T-cell (primary cell): ENCODE data around the gene KCNG4. TPM values are rescaled to one million over a fixed set of nuclear protein-coding genes. Genes with fewer than 3 reads are reported as not detected.

Experiments
- ATAC-seq, 4 experiments: fragments of 200-7000 bp in 3 of 4; fragments of 150-1000 bp in 1 of 4; cut with Tn5 transposase; replicated peaks in 1 of 4; 1 replicate in 3 of 4; 2 replicates in 1 of 4; pipeline ENCODE4 v1.10.0; 2021; ENCODE audit warnings: moderate library complexity in 3 of 4, mild to moderate bottlenecking in 2 of 4, moderate number of reproducible peaks in 1 of 4
- CTCF ChIA-PET, 2 donors: fragments of 300-600 bp; sonication (Branson Sonifier 250); formaldehyde crosslinking; loops; one replicate each; lab custom pipeline; 2022; ENCODE audit warnings: antibody characterized with exemption in 2 of 2; lab: Charles Lee
- POLR2A ChIA-PET, 2 donors: fragments of 300-600 bp; sonication (Branson Sonifier 250); formaldehyde crosslinking; loops; one replicate each; lab custom pipeline; 2022; ENCODE audit warnings: antibody characterized with exemption in 2 of 2; lab: Charles Lee
- DNase-seq, 35 experiments: peaks; one replicate each; pipeline versions ENCODE4 v3.0.0 to v3.0.0-alpha.2; 2013 to 2023
- H3K27ac ChIP-seq: one replicate; pipeline ENCODE4 v1.5.1; 2013; ENCODE audit warnings: low read length
- H3K27me3 ChIP-seq, 2 experiments: replicated peaks in 1 of 2; 1 replicate in 1 of 2; 2 replicates in 1 of 2; pipeline versions ENCODE4 v1.6.1 to v1.7.0; 2013; ENCODE audit warnings: low read length in 1 of 2, mixed read lengths in 1 of 2; ENCODE audit not compliant: control insufficient read depth in 2 of 2, insufficient read depth in 2 of 2; ENCODE audit errors: extremely low read depth in 1 of 2
- H3K36me3 ChIP-seq, 2 donors: 1 replicate in 1 of 2; 2 replicates in 1 of 2; pipeline versions ENCODE4 v1.6.1 to v1.7.0; 2013; ENCODE audit warnings: low read length in 1 of 2; ENCODE audit not compliant: control insufficient read depth in 2 of 2, insufficient read depth in 1 of 2; ENCODE audit errors: extremely low read depth in 1 of 2
- H3K4me1 ChIP-seq, 2 experiments: 1 replicate in 1 of 2; 2 replicates in 1 of 2; pipeline versions ENCODE4 v1.6.1 to v1.7.0; 2013; ENCODE audit warnings: low read length in 2 of 2, mixed read lengths in 1 of 2; ENCODE audit not compliant: insufficient read depth in 2 of 2, control insufficient read depth in 1 of 2; ENCODE audit errors: extremely low read depth in 1 of 2
- H3K4me3 ChIP-seq, 2 donors: 1 replicate in 1 of 2; 2 replicates in 1 of 2; pipeline versions ENCODE4 v1.5.1 to v1.7.0; 2013; ENCODE audit warnings: mild to moderate bottlenecking in 2 of 2, low read length in 1 of 2, moderate library complexity in 1 of 2; ENCODE audit not compliant: control insufficient read depth in 1 of 2; ENCODE audit errors: extremely low read depth in 1 of 2
- H3K9me3 ChIP-seq: 2 replicates; pipeline ENCODE4 v1.7.0; 2013
- H3K27ac Mint-ChIP-seq, 2 donors: one replicate each; pipeline ENCODE4 v1.8.0; 2020 to 2021; ENCODE audit warnings: mild to moderate bottlenecking in 2 of 2, mixed read lengths in 2 of 2
- H3K27me3 Mint-ChIP-seq, 2 donors: one replicate each; pipeline ENCODE4 v1.8.0; 2021 to 2022; ENCODE audit warnings: mixed read lengths in 2 of 2
- H3K36me3 Mint-ChIP-seq: one replicate; pipeline ENCODE4 v1.8.0; 2021; ENCODE audit warnings: mixed read lengths
- H3K4me1 Mint-ChIP-seq, 3 donors: one replicate each; pipeline ENCODE4 v1.8.0; 2020 to 2022; ENCODE audit warnings: mixed read lengths in 3 of 3, mild to moderate bottlenecking in 1 of 3
- H3K4me3 Mint-ChIP-seq, 3 donors: one replicate each; pipeline ENCODE4 v1.8.0; 2020 to 2022; ENCODE audit warnings: mild to moderate bottlenecking in 3 of 3, mixed read lengths in 3 of 3, moderate library complexity in 3 of 3
- H3K9me3 Mint-ChIP-seq, 3 donors: one replicate each; pipeline ENCODE4 v1.8.0; 2020 to 2022; ENCODE audit warnings: mixed read lengths in 3 of 3
- WGBS: methylation state at CpG from one replicate; pipeline ENCODE4 v1.1.5; 2013; ENCODE audit warnings: missing lambda C conversion rate; ENCODE audit not compliant: insufficient coverage; 5-methylcytosine and 5-hydroxymethylcytosine counted together
- total RNA-seq, 35 experiments: library from RNA in 6 of 35; stranded (reverse) in 6 of 35; fragments of 120-200 nt in 1 of 35; gene quantifications; one replicate each; pipeline versions ENCODE4 v1.2.1 to v1.2.4 and lab custom pipeline; 2013 to 2026

Gene KCNG4
- total RNA-seq, 5 donors from 2014 or later (not counting 1 experiment from before 2014, with no cell fraction given), result not detected

DNA sequence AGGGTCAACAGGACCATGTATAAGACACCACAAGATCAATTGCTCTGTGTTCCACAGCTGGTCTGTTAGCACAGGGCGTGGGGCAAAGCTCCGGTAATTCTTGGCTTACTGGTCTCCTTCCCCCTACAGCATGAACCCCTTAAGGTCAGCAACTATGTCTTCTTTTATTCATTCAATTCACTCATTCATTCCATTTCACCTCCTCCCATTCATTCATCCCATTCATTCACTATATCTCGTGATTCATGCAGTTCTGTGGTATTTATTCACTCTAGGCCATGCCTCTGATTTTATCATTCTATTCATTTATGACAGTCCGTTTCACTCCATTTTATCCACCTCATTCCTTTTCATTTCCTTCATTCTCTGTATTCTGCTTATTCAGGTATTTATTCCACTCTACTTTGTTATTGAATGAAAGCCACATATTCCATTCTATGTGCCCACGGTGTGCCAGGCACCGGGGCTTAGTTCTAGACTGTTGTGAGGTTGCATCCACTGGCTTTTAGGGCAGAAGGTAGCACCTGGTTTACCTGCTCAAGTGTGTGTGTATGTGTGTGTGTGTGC lies 35.9 kb upstream of the KCNG4 start:
- Mint-ChIP-seq H3K4me1 (peaks cover 0 to 2% (median 0%) of the 10 kb centered on the region in 3 donors), H3K27me3 (peaks cover 7 to 8% of the 10 kb centered on the region in 2 donors), H3K4me3 (no peak overlapping the region), H3K27ac (no peak overlapping the region), H3K9me3 (no peaks in the 10 kb centered on the region), H3K36me3 (no peaks in the 10 kb centered on the region)
- ChIA-PET POLR2A (no interaction called here), CTCF (interaction anchor here (0.6 to 0.9 kb wide), 2 partner anchors 12 to 480 kb away, joined by 3 read pairs; no protein-coding TSS in a partner anchor)
- Histone ChIP-seq H3K36me3 (no peaks in the 10 kb centered on the region), H3K4me1 (peaks cover 0 to 2% of the 10 kb centered on the region in 2 experiments), H3K9me3 (no peaks in the 10 kb centered on the region), H3K27ac (no peak overlapping the region), H3K4me3 (no peak overlapping the region), H3K27me3 (peaks cover 0 to 25% of the 10 kb centered on the region in 2 experiments)
- DNase-seq (no peak), ATAC-seq (no peak)
- WGBS, result 88% methylated on average over 5 of the region's 6 CpGs

DNA sequence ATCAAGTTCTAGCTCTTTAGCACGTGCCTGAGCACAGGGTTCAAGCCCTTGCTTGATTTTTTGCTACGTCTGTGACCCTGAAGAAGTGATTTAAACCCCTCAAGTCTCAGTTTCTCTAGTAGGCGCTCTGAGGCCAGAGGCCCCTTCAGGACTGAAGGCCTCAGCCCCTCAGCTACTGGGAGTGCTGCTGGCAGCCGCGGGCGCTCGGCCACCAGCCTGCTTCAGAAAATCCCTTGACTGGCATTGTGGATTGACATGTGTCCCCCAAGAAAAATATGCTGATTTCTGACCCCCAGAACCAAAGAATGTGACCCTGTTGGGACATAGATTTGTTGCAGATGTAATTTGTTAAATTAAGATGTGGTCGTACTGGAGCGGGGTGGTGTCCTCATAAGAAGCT lies 34.7 kb upstream of the KCNG4 start:
- Histone ChIP-seq H3K9me3 (no peaks in the 10 kb centered on the region), H3K4me1 (peaks cover 0 to 2% of the 10 kb centered on the region in 2 experiments), H3K27ac (no peak overlapping the region), H3K27me3 (peaks cover 0 to 27% of the 10 kb centered on the region in 2 experiments), H3K36me3 (no peaks in the 10 kb centered on the region), H3K4me3 (no peak overlapping the region)
- ChIA-PET CTCF (no interaction called here), POLR2A (no interaction called here)
- WGBS, result 75% methylated on average over 9 of the region's 9 CpGs
- peaks cover 0 to 2% (median 0%) of the 10 kb centered on the region in 3 donors for H3K4me1 Mint-ChIP-seq
- H3K27ac Mint-ChIP-seq, result no peak overlapping the region
- no peaks in the 10 kb centered on the region for H3K36me3 Mint-ChIP-seq
- no peak for DNase-seq
- H3K27me3 Mint-ChIP-seq, result peaks cover 7 to 13% of the 10 kb centered on the region in 2 donors
- no peaks in the 10 kb centered on the region for H3K9me3 Mint-ChIP-seq
- no peak for ATAC-seq
- no peak overlapping the region for H3K4me3 Mint-ChIP-seq

DNA sequence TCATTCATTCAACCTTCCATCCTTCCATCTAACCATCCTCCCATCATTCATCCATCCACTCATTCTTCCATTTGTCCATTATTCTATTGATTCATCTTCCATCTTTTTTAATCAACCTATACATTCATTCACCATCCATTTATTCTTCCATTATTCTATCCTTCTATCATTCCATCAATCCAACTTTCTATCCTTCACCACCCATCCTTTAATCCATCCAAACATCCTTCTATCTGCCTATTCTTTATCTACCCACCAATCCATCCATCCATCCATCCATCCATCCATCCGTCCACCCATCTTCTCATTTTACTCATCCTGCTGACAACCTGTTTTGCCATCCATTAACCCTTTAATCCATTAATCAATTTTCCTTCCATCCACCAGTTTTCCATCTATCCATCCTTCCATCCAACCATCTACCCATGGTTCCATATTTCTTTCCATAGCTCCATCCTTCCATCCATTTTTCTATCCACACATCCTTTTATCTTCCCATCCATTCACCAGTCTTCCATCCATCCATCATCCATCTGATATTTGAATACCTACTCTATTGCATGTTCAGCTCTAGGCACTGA lies 33.0 kb upstream of the KCNG4 start:
- no peaks in the 10 kb centered on the region for H3K9me3 Mint-ChIP-seq
- no peak overlapping the region for H3K27ac Mint-ChIP-seq
- Histone ChIP-seq H3K4me1 (peaks cover 0 to 2% of the 10 kb centered on the region in 2 experiments), H3K27me3 (peaks cover 0 to 27% of the 10 kb centered on the region in 2 experiments), H3K27ac (no peak overlapping the region), H3K36me3 (no peaks in the 10 kb centered on the region), H3K9me3 (no peaks in the 10 kb centered on the region), H3K4me3 (no peak overlapping the region)
- no peak for ATAC-seq
- POLR2A ChIA-PET, result no interaction called here
- no peak for DNase-seq
- 29% methylated on average over 1 of the region's 1 CpG for WGBS
- CTCF ChIA-PET, result interaction anchor here (0.6 kb wide), 2 partner anchors 10 to 203 kb away, joined by 3 read pairs; no protein-coding TSS in a partner anchor
- peaks cover 0 to 2% (median 0%) of the 10 kb centered on the region in 3 donors for H3K4me1 Mint-ChIP-seq
- no peak overlapping the region for H3K4me3 Mint-ChIP-seq
- no peaks in the 10 kb centered on the region for H3K36me3 Mint-ChIP-seq
- peaks cover 7 to 10% of the 10 kb centered on the region in 2 donors for H3K27me3 Mint-ChIP-seq

DNA sequence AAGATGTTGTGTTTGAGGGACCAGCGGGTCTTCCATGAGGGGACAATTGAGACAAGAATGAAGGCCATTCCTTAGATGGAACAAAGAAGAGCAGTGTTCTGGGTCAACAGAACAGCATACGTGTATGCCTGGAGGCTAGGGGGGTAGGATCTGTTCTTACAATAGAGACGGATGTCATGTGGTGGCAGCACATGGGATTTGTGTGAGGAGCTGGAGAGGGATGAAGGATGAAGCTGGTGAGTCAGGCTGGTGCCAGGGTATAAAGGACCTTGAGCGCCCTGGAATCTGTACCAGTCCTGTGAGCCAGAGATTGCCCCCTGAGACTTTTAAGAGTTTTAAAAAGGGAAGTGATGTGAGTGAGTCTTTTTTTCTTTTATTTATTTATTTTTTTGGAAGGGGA lies 32.1 kb upstream of the KCNG4 start:
- ATAC-seq, result no peak
- no peak overlapping the region for H3K4me3 Mint-ChIP-seq
- H3K9me3 ChIP-seq, result no peaks in the 10 kb centered on the region
- no peak for DNase-seq
- no peaks in the 10 kb centered on the region for H3K9me3 Mint-ChIP-seq
- no peaks in the 10 kb centered on the region for H3K4me1 ChIP-seq
- no peak overlapping the region for H3K27ac ChIP-seq
- no peaks in the 10 kb centered on the region for H3K36me3 ChIP-seq
- H3K27me3 ChIP-seq, result peaks cover 0 to 25% of the 10 kb centered on the region in 2 experiments
- ChIA-PET POLR2A (no interaction called here), CTCF (interaction anchor here in 1 of 2 donors (0.6 kb wide), 1 partner anchor 204 kb away, joined by 3 read pairs; no protein-coding TSS in a partner anchor)
- H3K4me3 ChIP-seq, result no peak overlapping the region
- H3K27ac Mint-ChIP-seq, result no peak overlapping the region
- no peaks in the 10 kb centered on the region for H3K4me1 Mint-ChIP-seq
- WGBS, result 73% methylated on average over 4 of the region's 4 CpGs
- H3K36me3 Mint-ChIP-seq, result no peaks in the 10 kb centered on the region
- peaks cover 11 to 14% of the 10 kb centered on the region in 2 donors for H3K27me3 Mint-ChIP-seq

DNA sequence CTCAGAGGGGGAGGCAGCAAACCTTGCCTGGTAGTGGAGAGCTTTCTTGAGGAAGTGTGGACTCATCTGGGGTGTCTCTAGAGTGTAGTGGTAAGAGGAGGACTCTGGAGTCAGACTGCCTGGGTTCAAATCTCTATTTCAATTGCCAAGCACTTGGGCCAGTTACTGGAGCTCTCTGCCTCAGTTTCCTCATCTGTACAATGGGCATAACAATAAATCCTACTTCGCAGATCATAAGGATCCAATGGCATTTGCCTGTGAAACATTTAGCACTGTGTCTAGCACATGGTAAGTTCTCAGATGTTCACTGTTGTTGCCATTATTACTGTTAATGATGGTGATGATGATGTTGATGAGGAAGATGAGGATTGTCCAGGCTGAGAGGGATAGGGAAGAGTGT lies 31.2 kb upstream of the KCNG4 start:
- H3K4me3 ChIP-seq, result no peak overlapping the region
- ATAC-seq (no peak), DNase-seq (no peak)
- Mint-ChIP-seq H3K27ac (no peak overlapping the region), H3K4me3 (no peak overlapping the region), H3K4me1 (no peaks in the 10 kb centered on the region), H3K9me3 (no peaks in the 10 kb centered on the region), H3K36me3 (no peaks in the 10 kb centered on the region), H3K27me3 (peaks cover 11 to 14% of the 10 kb centered on the region in 2 donors)
- ChIA-PET CTCF (no interaction called here), POLR2A (no interaction called here)
- WGBS, result no CpG with 5 or more reads among the region's 1 CpG
- no peaks in the 10 kb centered on the region for H3K4me1 ChIP-seq
- H3K27me3 ChIP-seq, result peaks cover 0 to 25% of the 10 kb centered on the region in 2 experiments
- H3K9me3 ChIP-seq, result no peaks in the 10 kb centered on the region
- no peaks in the 10 kb centered on the region for H3K36me3 ChIP-seq
- H3K27ac ChIP-seq, result no peak overlapping the region

DNA sequence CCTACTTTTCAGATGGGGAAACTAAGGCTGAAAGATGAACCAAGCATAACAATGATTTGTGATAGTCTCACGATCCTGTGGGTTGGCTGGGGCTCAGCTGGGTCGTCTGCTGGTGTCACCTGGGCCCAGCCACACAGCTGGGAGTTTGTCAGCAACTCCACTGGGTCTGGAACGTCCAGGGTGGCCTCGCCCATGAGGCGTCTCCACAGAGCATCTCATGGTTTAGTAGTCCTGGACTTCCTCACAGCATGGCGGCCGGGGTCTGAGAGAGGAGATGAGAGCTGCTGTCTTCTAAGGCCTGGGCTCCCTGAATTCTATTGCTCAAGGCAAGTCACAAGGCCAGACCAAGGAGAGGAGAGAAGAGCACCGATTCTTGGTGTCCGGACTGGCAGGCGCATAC lies 30.7 kb upstream of the KCNG4 start:
- Histone ChIP-seq H3K9me3 (no peaks in the 10 kb centered on the region), H3K4me1 (no peaks in the 10 kb centered on the region), H3K27me3 (peaks cover 0 to 25% of the 10 kb centered on the region in 2 experiments), H3K36me3 (no peaks in the 10 kb centered on the region), H3K27ac (no peak overlapping the region), H3K4me3 (no peak overlapping the region)
- Mint-ChIP-seq H3K9me3 (no peaks in the 10 kb centered on the region), H3K27ac (no peak overlapping the region), H3K4me1 (no peaks in the 10 kb centered on the region), H3K27me3 (peaks cover 6 to 11% of the 10 kb centered on the region in 2 donors), H3K36me3 (no peaks in the 10 kb centered on the region), H3K4me3 (no peak overlapping the region)
- 69% methylated on average over 7 of the region's 10 CpGs for WGBS
- POLR2A ChIA-PET, result no interaction called here
- DNase-seq (no peak), ATAC-seq (no peak)
- CTCF ChIA-PET, result no interaction called here
